ENCODE results near the gene ASCC3.

GRCh38 chr6:100614933-100615332 is 266.2 kb downstream of the ASCC3 start:
- TF ChIP-seq RFX5 (IDR thresholded peaks at IDR 0.05), result no peak
- no peak for TF ChIP-seq CTCF (IDR thresholded peaks at IDR 0.05)
- no peak for TF ChIP-seq KDM1A (IDR thresholded peaks at IDR 0.05; ENCODE audit: low read depth)
- no peak for TF ChIP-seq FOSL2 (IDR thresholded peaks at IDR 0.05)
- no peak for TF ChIP-seq FOSL2 (CRISPR knock-in tag; IDR thresholded peaks at IDR 0.05)
